ENCODE measurements around the gene MYOM1.

The MYOM1 gene

DNA sequence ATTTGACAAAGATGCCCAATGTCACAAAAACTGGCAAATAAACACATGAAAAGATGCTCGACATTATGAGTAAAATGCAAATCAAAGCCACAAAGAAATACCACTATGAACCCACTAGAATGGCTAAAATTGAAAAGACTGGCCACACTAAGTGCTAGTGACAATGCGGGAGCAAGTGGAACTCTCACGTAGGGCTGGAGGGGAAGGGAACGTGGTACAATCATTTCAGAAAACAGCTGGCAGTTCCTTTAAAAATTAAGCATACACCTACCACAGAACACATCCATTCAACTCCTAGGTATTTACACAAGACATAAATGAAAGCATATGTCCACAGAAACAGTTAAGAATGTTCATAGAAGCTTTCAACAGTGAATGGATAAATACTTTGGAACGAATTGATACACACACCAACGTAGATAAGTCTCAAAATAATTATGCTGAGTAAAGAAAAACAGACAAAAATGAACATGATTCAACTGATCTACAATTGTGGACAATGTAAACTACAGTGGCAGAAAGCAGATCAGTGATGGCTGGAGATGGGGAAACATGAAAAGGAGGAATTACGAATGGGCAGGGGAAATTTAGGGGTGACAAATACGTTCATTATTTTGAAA is 71.7 kb downstream of the MYOM1 start:
- no peak for DNase-seq

- no peak for DNase-seq
Observed at GRCh38 chr18:3140986-3141639, 78.7 kb downstream of the MYOM1 start.

DNA sequence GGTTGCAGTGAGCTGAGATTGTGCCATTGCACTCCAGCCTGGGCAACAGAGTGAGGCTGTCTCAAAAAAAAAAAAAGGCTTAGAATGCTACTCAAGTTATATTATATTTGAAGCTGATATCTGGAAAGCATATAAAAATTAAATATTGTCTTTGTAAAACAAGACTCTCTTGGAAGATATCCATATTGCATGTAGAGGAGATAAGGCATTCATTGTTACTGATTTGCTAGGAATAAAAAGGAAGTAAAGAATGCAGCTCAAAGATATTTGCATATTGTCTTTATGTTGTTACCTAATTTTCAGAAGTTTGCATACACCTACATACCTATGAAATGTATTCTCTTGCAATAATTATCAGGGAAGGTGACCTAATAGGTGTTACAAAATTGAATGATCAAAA is 79.4 kb downstream of the MYOM1 start:
- DNase-seq, result no peak

DNA sequence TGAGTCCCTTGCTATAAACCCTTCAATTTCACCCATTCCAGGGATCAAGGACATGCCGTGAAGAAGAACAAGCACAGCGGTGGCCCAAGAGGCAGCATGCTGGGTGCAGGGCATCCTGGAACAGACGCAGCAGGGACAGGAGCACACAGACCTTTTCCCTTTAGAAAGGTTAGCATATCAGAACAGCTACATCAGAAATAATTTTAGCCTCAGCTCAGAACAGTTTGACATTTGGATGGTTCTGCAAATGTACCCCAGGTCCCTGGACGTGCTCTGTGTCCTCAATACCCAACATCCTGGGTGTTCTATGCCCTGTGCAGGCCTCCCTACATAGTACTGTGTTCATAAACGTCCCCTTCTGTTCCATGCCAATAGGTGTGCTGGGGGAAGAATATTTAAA is 80.4 kb downstream of the MYOM1 start:
- DNase-seq, result no peak

DNA sequence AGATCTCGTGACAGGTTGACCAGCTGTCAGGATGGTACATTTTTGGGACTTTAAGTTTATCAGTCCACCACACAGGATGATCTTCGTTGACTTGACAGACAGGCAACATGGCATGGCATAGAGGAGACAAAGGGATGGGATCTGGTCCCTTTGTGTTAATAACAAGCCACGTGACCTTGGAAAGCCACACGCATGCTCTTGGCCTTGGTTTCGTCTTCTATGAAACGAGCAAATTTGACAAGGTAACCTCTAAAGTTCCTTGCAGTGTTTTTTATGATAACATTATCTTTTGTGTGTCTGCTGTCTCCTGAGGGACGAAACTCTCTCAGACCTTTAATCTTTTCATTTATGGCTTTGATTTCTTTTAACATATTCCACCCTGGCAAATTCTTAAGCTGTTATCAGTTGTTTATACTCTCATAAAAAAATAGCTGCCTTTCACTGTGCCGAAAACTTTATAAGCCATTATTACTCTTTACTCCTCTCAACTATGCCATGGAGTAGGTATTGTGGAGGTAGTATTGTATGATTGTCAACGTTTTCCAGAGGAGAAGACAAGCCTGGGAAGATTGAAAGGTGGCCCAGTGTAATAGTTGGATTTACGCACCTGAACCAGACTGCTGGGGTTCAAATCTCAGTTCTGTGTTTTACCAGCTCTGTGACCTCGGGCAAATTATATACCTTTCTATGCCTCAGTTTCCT is 81.3 kb downstream of the MYOM1 start:
- DNase-seq, result no peak

DNA sequence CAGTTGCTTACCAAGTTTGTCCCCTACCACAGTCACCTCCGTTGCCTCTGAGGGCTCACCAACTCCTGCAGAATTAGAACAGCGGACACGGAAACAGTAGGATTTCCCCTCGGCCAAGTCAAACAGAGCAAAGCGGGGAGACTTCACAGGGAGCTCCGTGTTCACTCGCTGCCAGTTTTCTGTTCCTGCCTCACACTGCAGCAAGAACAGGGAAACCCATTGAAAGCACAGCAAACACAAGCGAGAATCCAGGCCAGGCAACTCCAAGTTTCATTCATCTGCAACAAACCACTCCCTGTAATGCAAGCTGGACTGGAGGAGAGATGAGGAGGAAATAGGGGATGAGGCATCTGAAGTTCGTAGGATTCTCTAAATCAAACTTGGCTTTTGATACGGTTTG is 84.2 kb downstream of the MYOM1 start:
- no peak for DNase-seq

- no peak for DNase-seq
Observed at GRCh38 chr18:3132700-3133099, 87.1 kb downstream of the MYOM1 start.

DNA sequence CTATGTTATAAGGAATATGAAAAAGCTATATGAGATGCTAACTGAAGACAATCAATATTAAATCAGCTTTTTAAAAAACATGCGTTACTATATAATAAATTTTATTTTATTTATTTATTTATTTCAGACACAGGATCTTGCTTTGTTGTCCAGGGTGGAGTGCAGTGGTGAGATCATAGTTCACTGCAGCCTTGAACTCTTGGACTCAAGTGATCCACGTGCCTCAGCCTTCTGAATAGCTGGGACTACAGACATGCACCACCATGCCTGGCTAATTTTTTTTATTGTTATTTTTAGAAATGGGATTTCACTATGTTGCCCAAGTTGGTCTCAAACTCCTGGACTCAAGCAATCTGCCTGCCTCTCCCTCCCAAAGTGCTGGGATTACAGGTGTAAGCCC is 89.4 kb downstream of the MYOM1 start:
- DNase-seq, result no peak

- DNase-seq, result peak; percentile 86 to 89
Observed at GRCh38 chr18:3129053-3129864, 90.5 kb downstream of the MYOM1 start.

- no peak for DNase-seq
Observed at GRCh38 chr18:3126457-3127097, 93.2 kb downstream of the MYOM1 start.

DNA sequence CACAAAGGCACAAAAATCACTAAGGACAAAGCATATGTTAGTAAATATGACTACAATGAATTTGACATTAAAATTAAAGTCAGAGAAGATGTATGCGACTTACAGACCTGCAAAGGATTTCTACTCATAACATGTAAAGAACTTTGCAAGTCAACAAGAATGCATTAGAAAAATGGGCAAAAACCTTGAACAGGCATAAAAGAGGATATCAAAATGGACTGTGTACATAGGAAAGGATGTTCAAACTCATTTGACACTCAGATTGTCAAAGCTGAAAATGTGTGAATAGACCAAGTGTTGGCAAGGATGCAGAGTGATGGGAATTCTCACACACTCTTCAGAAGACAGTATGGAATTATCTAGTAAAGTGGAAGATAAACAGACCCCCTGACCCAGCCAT is 94.9 kb downstream of the MYOM1 start:
- no peak for DNase-seq

- no peak for DNase-seq
Observed at GRCh38 chr18:3122851-3123250, 96.9 kb downstream of the MYOM1 start.

GRCh38 chr18:3121259-3121658 is 98.5 kb downstream of the MYOM1 start:
- DNase-seq, result no peak

DNA sequence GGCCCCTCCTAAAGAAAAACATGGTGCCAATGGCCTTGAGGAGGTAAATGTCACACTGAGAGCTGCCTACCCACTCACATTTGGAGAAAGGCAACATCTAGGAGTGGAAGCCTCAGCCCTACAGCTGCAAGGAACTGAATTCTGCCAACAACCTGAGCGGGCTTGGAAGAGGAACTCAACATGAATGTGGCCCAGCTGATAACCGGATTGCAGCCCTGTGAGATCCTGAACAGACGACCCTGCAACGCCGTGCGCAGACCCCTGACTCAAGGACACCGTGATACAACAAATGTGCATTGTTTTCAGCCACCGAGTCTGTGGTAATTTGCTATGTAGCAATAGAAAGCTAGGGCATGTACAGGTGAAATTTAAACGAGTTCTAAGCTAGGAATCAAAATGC is 99.4 kb downstream of the MYOM1 start:
- DNase-seq, result no peak

DNA sequence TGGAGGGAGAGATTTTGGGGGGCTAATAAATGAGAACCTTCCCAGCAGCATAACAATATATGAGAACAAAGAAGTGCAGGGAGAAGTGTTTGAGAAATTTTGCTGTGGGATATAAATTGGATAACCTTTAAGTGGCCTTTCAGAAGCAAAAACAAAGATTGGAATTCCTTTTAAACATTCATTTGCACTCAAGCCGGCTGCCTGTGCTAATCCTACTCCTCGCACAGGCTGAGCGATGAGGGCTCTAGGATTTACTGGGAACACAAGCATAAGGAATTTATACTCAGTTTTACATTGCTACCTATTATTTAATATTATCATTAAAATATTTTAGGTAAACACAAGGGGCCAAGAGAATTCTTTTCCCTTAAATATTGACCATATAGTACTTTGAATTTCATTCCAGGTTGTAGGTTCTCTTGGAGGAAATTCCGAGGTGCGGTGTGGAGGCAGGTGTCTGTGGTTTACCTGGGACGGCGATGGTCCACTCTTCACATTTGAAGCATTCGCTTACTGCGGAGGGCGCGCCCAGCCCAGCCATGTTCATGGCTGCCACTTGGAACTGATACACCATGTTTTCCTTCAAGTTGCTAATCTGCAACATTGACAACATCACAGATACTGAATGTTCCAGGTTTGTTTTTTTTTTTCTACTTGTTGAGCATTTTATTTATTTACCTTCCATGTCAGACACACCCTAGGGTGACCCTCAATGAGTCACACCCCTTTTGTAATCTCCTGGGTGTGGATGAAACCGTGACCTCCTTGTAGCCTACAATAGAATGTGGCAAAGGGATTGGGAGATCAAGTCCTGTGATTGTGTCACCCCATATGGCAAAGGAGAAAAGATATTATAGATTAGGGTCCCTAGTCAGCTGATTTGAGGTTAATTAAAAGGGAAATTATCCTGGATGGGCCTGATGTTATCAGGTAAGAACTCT is 100.1 kb downstream of the MYOM1 start:
- DNase-seq, result no peak

DNA sequence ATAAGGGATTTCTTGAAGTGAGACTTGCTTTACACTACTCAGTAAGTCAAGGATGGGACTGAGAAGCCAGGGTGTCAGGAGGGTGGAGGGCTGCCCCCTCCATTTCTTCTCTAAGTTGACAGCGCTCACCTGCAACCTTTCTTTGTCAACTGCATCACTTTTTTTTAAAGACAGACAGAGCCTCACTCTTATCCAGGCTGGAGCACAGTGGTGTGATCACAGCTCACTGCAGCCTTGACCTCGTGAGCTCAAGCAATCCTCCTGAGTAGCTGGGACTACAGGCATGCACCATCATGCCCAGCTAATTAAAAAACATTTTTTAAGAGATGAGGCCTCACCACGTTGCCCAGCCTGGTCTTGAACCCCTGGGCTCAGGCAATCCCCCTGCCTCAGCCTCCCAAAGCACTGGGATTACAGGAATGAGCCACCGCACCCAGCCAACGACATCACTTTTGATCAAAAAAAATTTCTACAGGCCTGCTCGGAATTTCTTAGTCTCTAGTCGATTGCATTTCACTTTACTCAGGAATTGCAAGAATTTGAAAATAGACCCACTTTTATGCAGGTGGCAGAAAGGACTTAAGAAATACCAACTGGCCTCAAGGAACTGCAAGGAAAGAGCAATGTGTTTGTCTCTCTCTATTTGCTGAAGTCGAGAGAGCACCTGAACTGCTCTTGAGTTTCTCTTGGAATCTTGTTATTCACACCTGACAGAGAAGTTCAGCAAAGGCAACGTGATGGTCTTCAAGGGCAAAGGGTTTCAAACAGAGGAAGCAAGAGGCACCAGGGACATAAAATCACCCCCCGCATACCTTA is 101.4 kb downstream of the MYOM1 start:
- no peak for DNase-seq

DNA sequence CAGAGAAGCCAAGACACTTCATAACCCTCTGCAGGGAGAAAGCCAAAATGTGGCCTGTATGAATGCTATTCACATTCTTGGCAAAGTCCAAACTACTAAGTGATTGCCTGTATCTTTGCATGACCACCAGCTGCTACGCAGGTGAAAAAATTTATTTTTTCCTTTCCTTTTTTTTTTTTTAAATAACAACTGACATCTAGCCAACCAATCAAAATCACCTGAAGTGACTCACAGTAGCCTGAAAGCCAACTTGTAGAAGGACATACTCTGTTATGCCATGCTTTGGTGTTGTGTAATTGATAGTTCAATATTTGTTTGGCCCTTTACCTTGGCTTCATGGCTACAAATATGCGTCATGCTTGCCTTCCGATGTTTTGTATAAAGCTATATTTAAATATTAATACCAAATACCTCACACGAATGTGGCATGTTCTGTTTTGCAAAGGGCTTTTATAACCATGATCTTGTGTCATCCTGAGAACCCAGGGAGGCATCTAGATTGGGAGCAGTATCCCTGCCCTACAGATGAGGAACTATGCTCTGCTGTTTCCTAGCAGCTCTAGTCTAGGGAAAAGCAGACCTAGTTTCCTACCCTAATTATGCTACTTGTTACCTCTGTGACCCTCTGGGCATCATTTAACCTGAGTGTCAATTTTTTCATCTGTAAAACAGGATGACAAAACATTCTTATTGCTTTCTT is 102.1 kb downstream of the MYOM1 start:
- no peak for DNase-seq

DNA sequence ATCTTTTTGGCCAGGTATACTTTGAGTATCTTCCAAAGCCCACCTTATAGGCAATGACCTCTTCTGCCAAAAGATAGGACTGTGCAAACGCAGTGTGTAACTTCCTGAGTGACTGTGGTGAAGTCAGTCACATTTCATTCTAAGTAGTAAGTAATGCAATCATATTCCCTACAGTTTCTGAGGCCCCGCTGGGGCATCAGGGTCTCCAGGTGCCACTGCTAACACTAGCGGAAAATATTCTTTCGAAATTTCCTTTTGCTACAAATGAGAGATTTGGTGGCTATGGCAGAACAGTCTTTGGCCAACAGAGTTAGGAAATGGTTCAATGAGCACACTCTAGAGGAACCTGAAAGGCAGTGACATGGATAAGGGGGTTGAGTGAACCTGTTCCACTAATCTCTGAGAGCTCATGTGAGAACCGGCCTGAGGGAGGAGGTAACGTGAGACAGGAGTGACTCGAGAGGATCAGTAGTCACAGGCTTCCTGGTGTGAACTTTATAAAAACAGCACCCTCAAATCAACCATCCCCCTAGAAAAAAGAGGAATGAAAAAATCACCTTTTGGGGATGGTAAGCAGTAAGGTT is 104.2 kb downstream of the MYOM1 start:
- DNase-seq, result no peak

DNA sequence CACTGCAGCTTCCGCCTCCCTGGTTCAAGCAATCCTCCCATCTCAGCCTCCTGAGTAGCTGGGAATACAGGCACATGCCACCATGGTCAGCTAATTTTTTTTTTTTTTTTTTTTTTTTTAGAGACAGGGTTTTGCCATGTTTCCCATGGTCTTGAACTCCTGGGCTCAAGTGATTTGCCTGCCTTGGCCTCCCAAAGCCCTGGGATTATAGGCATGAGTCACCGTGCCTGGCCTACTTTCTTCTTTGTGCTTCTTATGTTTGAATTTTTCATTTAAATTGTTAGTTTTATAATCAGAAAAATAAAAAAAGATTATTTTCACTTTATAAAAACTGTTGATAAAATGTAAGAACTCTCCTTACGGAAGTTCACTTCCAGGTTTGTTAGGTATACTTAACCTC is 105.3 kb downstream of the MYOM1 start:
- DNase-seq, result no peak

DNA sequence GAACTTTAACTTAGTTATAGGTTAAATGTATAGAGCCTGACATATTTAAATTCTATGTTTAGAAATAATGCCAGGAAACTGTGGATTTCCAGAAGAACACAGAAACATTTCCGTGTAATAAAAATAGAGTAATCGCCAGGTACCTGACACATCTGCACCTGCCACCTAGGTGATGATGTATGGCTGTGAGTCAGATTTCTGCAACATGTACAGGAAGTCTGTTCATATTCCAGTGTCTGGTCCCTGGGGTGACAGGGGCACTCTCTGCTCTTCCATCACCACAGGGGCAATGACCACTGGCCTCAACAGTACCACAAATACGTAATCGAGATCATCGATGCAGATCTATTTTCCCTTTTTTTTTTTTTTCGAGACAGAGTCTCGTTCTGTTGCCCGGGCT is 105.7 kb downstream of the MYOM1 start:
- DNase-seq, result no peak

Data from activated CD4-positive, alpha-beta T cell treated with anti-CD3 and anti-CD28 coated beads, Interleukin-2, amount 50 U/mL, for 48 hours (primary cell).